Measurements from ENCODE around the gene CCS.

The CCS gene

DNA sequence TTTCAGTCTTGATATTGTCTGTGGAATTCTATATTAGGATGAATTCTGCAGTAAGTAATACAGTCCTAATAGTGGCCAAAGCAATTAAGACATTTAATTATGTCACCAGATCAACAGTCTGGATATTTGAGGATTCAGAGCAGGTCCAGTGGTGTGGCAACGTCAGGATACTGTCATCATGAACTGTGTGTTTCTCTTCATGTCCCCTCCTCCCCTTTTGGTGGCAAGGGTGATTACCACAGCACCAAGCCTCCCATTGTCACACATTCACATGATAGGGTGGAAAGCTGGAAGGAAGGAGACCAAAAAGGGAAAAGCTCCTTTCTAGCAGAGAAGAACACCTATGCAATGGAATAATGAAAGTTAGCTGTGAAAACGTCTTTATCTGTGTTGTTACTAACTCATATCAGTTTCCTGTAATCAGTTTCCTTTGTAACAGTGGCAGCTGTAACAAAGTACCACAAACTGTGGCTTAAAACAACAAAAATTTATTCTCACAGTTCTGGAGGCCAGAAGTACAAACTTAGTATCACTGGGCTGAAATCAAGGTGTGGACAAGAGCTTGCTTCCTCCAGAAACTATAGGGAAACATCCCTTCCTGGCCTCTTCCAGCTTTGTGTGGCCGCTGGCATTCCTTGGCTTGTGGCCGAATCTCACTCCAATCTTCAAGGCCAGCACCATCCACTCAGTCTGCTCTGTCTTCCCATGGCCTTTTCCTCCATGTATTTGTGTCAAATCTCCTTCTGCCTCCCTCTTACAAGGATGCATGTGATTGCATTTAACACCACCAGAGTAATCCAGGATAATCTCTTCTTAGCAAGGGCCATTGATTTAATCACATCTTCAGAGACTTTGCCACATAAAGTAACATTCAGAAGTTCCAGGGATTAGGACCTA lies 17.0 kb downstream of the CCS start:
- H3K9me3 ChIP-seq (ENCODE audit: control insufficient read depth, insufficient read depth, low read depth, low read length): no peaks in the 10 kb centered on the region
- no peaks in the 10 kb centered on the region for H3K4me1 ChIP-seq (ENCODE audit: control insufficient read depth, insufficient read depth, low read length)
- ChIA-PET CTCF (interaction anchor here (1.2 to 1.4 kb wide), 2 partner anchors 17 to 30 kb away, joined by 3 to 4 read pairs; partner anchors contain the start of genes CCDC87 and CCS), POLR2A (interaction anchor here (0.6 kb wide), 1 partner anchor 14 kb away, joined by 4 read pairs; no protein-coding TSS in a partner anchor)
- no peak overlapping the region for H3K27ac ChIP-seq (ENCODE audit: extremely low read depth, low read depth, low read length)
- TF ChIP-seq, protein P1, sequence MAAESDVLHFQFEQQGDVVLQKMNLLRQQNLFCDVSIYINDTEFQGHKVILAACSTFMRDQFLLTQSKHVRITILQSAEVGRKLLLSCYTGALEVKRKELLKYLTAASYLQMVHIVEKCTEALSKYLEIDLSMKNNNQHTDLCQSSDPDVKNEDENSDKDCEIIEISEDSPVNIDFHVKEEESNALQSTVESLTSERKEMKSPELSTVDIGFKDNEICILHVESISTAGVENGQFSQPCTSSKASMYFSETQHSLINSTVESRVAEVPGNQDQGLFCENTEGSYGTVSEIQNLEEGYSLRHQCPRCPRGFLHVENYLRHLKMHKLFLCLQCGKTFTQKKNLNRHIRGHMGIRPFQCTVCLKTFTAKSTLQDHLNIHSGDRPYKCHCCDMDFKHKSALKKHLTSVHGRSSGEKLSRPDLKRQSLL (tag by site-specific recombination; IDR thresholded peaks at IDR 0.05): no peak
- TF ChIP-seq KLF8 (tag by site-specific recombination; IDR thresholded peaks at IDR 0.05): no peak
- TF ChIP-seq KLF9 (tag by site-specific recombination; IDR thresholded peaks at IDR 0.05; ENCODE audit: low read depth): no peak
- no peak for TF ChIP-seq ZNF510 (tag by site-specific recombination; IDR thresholded peaks at IDR 0.05; ENCODE audit: insufficient replicate concordance)
- no peak for TF ChIP-seq ZFP3 (tag by site-specific recombination; IDR thresholded peaks at IDR 0.05; ENCODE audit: low read depth)
- TF ChIP-seq ZNF514 (tag by site-specific recombination; IDR thresholded peaks at IDR 0.05): no peak
- TF ChIP-seq ZNF830 (tag by site-specific recombination; IDR thresholded peaks at IDR 0.05; ENCODE audit: low read depth): no peak
- no peak for TF ChIP-seq ZSCAN18 (tag by site-specific recombination; IDR thresholded peaks at IDR 0.05)
- TF ChIP-seq SP2 (tag by site-specific recombination; IDR thresholded peaks at IDR 0.05): no peak
- no peak for TF ChIP-seq ZNF302 (tag by site-specific recombination; IDR thresholded peaks at IDR 0.05; ENCODE audit: low read depth)
- TF ChIP-seq, protein P2, sequence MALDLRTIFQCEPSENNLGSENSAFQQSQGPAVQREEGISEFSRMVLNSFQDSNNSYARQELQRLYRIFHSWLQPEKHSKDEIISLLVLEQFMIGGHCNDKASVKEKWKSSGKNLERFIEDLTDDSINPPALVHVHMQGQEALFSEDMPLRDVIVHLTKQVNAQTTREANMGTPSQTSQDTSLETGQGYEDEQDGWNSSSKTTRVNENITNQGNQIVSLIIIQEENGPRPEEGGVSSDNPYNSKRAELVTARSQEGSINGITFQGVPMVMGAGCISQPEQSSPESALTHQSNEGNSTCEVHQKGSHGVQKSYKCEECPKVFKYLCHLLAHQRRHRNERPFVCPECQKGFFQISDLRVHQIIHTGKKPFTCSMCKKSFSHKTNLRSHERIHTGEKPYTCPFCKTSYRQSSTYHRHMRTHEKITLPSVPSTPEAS (tag by site-specific recombination; IDR thresholded peaks at IDR 0.05): no peak
- TF ChIP-seq, protein P3, sequence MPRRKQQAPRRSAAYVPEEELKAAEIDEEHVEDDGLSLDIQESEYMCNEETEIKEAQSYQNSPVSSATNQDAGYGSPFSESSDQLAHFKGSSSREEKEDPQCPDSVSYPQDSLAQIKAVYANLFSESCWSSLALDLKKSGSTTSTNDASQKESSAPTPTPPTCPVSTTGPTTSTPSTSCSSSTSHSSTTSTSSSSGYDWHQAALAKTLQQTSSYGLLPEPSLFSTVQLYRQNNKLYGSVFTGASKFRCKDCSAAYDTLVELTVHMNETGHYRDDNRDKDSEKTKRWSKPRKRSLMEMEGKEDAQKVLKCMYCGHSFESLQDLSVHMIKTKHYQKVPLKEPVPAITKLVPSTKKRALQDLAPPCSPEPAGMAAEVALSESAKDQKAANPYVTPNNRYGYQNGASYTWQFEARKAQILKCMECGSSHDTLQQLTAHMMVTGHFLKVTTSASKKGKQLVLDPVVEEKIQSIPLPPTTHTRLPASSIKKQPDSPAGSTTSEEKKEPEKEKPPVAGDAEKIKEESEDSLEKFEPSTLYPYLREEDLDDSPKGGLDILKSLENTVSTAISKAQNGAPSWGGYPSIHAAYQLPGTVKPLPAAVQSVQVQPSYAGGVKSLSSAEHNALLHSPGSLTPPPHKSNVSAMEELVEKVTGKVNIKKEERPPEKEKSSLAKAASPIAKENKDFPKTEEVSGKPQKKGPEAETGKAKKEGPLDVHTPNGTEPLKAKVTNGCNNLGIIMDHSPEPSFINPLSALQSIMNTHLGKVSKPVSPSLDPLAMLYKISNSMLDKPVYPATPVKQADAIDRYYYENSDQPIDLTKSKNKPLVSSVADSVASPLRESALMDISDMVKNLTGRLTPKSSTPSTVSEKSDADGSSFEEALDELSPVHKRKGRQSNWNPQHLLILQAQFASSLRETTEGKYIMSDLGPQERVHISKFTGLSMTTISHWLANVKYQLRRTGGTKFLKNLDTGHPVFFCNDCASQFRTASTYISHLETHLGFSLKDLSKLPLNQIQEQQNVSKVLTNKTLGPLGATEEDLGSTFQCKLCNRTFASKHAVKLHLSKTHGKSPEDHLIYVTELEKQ (tag by site-specific recombination; IDR thresholded peaks at IDR 0.05; ENCODE audit: borderline replicate concordance): no peak
- TF ChIP-seq MZF1 (tag by site-specific recombination; IDR thresholded peaks at IDR 0.05; ENCODE audit: borderline replicate concordance): no peak
- TF ChIP-seq ZNF274 (IDR thresholded peaks at IDR 0.05; ENCODE audit: low read length): no peak
- TF ChIP-seq ZNF274 (tag by site-specific recombination; IDR thresholded peaks at IDR 0.05; ENCODE audit: borderline replicate concordance): no peak
- no peak for TF ChIP-seq ZNF37A (tag by site-specific recombination; IDR thresholded peaks at IDR 0.05)
- no peak for TF ChIP-seq ZNF2 (tag by site-specific recombination; IDR thresholded peaks at IDR 0.05)
- TF ChIP-seq, protein P4, sequence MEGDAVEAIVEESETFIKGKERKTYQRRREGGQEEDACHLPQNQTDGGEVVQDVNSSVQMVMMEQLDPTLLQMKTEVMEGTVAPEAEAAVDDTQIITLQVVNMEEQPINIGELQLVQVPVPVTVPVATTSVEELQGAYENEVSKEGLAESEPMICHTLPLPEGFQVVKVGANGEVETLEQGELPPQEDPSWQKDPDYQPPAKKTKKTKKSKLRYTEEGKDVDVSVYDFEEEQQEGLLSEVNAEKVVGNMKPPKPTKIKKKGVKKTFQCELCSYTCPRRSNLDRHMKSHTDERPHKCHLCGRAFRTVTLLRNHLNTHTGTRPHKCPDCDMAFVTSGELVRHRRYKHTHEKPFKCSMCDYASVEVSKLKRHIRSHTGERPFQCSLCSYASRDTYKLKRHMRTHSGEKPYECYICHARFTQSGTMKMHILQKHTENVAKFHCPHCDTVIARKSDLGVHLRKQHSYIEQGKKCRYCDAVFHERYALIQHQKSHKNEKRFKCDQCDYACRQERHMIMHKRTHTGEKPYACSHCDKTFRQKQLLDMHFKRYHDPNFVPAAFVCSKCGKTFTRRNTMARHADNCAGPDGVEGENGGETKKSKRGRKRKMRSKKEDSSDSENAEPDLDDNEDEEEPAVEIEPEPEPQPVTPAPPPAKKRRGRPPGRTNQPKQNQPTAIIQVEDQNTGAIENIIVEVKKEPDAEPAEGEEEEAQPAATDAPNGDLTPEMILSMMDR (tag by site-specific recombination; IDR thresholded peaks at IDR 0.05): no peak
- no peak for TF ChIP-seq ZNF658 (tag by site-specific recombination; IDR thresholded peaks at IDR 0.05)
- TF ChIP-seq ZFP69B (tag by site-specific recombination; IDR thresholded peaks at IDR 0.05): no peak
- no peak for TF ChIP-seq ZNF366 (tag by site-specific recombination; conservative IDR thresholded peaks at IDR 0.05)
- peaks cover 0 to 22% of the 10 kb centered on the region in 2 experiments; a peak in 1 of 3 replicates for H3K36me3 ChIP-seq (ENCODE audit: control insufficient read depth in 2 of 2, insufficient read depth in 1 of 2, low read length in 2 of 2)
- H3K4me3 ChIP-seq (ENCODE audit: low read depth, low read length): no peak overlapping the region
